Endothelial cell of umbilical vein (primary cell): ENCODE data around the gene SERPINI1.

Source experiments
- EZH2 ChIP-seq: IDR thresholded peaks from 2 replicates; pipeline ENCODE4 v1.6.1; 2012; ENCODE audit warnings: borderline replicate concordance, low read depth, mild to moderate bottlenecking, moderate library complexity, low read length, inconsistent platforms; ENCODE audit not compliant: severe bottlenecking
- MYC ChIP-seq: IDR thresholded peaks from one replicate; pipeline ENCODE4 v1.6.1; 2011; ENCODE audit warnings: mild to moderate bottlenecking, low read depth, low read length
- POLR2A ChIP-seq: IDR thresholded peaks from 2 replicates; pipeline ENCODE4 v1.6.1; 2012; ENCODE audit warnings: low read depth, mild to moderate bottlenecking, control low read depth, low read length
- POLR2AphosphoS5 ChIP-seq: IDR thresholded peaks from 2 replicates; pipeline ENCODE4 v1.6.1; 2012; ENCODE audit warnings: low read depth, mild to moderate bottlenecking, control low read depth, low read length, moderate library complexity; ENCODE audit not compliant: insufficient read depth
- TF ChIP-seq, protein P1 (sequence below), 2 donors: IDR thresholded peaks; 1 replicate in 1 of 2; 2 replicates in 1 of 2; pipeline ENCODE4 v1.5.1; 2011; ENCODE audit warnings: low read length in 2 of 2, mild to moderate bottlenecking in 2 of 2, moderate library complexity in 2 of 2, control low read depth in 1 of 2, inconsistent platforms in 1 of 2, low read depth in 1 of 2; ENCODE audit not compliant: insufficient read depth in 1 of 2; ENCODE audit errors: extremely low read depth in 1 of 2
- TF ChIP-seq, protein P2 (sequence below): IDR thresholded peaks from 2 replicates; pipeline ENCODE4 v1.6.1; 2011; ENCODE audit not compliant: insufficient read depth, insufficient read length

DNA sequence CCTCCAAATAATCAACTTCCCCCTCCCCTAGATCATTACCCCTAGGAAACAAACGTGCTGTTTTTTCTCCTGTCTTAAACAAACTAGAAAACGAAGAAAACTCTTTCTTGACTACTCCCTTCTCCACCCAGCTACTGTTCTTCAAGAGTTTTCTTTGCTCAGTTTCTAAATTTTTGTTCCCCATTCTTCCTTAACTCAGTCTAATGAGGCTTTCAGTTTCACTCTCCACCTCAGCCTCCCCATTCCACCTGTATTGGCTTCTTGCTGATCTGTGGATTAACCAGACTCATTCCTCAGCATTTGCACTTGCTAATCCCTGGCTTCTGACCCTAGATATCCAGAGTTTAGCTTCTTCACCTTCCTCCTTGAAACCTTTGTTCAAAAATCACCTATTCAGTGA, 26.8 kb downstream of the SERPINI1 start:
- TF ChIP-seq, protein P1, sequence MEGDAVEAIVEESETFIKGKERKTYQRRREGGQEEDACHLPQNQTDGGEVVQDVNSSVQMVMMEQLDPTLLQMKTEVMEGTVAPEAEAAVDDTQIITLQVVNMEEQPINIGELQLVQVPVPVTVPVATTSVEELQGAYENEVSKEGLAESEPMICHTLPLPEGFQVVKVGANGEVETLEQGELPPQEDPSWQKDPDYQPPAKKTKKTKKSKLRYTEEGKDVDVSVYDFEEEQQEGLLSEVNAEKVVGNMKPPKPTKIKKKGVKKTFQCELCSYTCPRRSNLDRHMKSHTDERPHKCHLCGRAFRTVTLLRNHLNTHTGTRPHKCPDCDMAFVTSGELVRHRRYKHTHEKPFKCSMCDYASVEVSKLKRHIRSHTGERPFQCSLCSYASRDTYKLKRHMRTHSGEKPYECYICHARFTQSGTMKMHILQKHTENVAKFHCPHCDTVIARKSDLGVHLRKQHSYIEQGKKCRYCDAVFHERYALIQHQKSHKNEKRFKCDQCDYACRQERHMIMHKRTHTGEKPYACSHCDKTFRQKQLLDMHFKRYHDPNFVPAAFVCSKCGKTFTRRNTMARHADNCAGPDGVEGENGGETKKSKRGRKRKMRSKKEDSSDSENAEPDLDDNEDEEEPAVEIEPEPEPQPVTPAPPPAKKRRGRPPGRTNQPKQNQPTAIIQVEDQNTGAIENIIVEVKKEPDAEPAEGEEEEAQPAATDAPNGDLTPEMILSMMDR (IDR thresholded peaks at IDR 0.05; ENCODE audit: extremely low read depth in 1 of 2, insufficient read depth in 1 of 2, low read depth in 1 of 2, low read length in 2 of 2) = no peak
- TF ChIP-seq, protein P2, sequence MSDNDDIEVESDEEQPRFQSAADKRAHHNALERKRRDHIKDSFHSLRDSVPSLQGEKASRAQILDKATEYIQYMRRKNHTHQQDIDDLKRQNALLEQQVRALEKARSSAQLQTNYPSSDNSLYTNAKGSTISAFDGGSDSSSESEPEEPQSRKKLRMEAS = no peak
- TF ChIP-seq EZH2 (no peak), POLR2A (no peak), MYC (no peak), POLR2AphosphoS5 (no peak)
